ENCODE measurements around the gene ASB6.
"Not testable (repeated sequence)": the region's sequence is repeated elsewhere in the genome, so short reads cannot be mapped to it uniquely, and the experiment has no call there.

ASB6 gene

DNA sequence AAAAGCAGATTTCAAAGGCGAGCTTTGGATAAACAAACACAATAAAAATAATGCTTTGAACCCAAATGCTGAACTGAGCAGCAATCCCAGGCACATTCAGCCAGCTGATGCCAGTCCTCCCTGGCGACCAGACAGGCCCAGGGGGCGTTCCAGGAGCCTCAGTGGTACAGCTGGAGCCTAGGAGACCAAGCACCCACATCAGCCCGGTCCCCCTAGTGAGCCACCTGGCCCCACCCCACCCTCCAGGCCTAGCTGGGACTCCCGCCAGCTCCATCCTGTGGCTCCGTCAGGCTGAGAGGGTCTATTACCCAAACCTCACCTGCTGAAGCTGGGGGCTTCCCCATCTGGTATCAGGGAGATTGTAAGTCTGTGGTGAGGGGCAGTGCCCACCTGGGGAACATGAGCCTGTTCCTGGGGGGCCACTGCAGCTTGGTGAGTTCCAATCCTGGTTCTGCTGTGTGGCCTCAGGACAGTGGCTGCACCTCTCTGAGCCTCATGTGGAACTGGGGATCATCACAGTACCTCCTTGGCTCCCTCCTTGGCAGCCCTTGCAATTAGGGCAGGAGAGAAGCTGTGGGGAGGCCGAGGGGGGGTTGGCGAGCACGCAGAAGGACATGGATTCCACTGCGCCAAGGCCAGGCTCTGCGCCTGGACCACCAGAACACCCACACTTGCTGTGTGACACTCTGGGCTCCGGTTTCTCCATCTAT lies 37.7 kb downstream of the ASB6 start:
- no peak for DNase-seq

DNA sequence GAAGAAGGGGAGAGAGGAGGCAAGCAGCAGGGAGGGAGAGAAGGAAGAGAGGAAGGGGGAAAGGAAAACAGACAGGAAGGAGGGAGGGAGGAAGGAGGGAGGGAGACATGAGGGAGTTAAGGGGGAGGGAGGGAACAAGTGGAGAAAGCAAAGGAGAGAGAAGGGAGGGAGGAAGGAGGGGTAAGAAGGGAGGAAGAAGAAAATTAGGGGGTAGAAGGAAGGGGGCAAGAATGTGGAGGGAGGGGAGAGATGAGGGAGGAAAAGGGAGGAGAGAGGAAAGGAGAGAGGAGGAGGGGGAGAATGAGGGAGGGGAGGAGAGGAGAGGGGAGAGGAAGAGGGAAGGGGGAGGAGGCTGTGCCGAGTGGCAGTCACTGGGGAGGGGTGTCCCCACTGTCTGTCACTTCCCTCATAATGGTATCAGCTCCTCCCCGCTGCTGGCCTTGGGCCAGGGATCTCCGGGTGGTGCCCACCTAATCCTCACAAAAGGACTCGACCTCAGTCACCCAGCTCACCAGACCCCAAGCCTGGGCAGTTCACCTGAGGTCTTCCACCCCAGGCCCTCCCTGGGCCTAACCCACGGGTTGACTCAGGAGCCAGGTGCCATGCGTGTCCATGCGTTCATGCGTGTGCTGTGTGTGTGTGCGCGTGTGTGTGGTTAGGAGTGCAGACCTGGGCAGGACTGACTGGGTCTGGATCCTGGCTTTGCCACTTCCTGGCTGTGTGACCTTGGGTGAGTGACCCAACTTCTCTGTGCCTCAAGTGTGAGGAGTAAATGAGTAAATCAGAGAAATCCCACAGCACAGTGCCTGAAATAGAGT lies 39.1 kb downstream of the ASB6 start:
- no peak for DNase-seq

DNA sequence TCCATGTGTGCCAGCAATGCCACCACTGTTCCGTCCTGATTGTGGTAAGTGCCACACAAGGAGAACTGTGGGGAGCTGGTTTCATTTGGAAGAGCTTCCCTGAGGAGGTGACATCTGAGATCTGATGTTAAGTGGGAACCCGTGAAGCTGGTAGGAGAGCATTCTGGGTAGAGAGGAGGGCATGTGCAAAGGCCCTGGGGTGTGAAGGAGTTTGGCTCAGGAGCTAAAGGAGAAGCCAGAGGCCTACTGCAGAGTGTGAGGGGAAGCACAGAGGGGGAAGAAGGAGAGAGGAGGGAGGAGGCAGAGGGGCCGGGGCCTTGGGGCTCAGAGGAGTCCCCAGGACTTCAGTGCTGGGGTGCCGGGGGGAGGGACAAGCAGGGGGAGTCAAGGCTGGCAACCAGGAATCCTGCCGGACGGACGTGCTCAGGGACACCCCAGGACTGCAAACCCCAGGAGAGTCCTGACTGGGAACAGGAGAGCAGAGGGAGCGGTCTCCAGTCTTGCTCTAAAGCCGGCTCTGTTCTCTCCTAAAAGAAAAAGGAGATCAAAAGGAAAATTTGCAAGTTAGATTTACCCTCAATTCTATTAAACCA lies 40.8 kb downstream of the ASB6 start:
- no peak for DNase-seq

DNA sequence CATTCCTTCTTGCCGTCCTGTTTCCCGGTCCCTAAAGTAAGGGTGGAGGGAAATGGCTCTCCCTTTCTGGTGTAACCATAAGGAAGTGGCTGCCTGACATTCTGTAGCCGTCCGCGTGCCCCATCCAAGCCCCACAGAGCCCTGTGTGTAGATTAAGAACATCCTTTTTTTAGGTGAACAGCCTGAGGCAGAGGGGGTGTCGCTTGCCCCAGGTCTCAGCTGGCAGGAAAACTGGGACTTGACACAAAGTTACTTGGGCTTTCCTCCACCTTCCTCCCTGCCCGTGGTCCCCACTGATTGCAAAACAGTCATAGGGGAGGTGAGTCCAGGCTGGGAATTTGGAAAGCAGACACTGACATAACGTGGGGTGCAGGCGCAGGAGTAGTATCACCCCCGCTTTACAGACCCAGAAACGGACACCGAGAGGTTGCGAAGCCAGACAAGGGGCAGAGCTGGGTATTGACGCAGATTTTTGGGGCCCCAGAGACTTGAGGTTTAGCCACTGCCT lies 43.8 kb downstream of the ASB6 start:
- DNase-seq: no peak

DNA sequence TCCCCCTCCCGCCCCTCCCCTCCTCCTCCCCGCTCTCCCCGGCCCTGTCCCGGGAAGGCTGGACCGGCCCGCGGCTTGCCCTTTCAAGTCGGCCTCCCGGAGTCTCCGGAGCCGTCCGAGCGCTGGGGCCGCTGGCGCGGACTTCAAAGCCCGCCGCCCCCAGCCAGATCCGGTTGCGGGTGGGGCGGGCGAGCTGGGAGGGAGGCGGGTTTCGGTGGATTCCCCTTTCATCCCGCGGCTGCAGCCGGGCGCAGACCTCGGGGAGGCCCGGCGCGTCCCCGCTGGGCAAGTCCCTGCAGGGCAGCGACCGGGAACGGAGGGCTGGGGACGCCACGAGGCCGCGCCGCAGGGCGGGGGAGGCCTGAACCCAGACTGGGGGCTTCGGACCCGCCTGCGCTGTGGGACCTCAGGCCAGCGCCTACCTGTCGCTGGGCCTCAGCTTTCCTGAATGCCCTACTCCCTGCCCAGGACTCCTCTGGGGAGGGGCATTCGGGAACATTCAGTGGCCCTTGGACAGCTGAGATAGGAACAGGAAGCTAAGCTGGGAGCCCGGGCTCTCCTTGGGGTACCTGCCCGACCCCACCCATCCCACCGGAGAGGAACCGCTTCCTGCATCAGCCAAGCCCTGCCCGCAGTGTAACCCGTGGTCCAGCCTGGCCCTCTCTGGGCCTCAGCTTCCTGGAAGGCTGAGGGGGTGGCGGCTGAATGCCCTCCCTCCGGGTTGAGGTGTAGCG lies 44.4 kb downstream of the ASB6 start:
- no peak for DNase-seq

DNA sequence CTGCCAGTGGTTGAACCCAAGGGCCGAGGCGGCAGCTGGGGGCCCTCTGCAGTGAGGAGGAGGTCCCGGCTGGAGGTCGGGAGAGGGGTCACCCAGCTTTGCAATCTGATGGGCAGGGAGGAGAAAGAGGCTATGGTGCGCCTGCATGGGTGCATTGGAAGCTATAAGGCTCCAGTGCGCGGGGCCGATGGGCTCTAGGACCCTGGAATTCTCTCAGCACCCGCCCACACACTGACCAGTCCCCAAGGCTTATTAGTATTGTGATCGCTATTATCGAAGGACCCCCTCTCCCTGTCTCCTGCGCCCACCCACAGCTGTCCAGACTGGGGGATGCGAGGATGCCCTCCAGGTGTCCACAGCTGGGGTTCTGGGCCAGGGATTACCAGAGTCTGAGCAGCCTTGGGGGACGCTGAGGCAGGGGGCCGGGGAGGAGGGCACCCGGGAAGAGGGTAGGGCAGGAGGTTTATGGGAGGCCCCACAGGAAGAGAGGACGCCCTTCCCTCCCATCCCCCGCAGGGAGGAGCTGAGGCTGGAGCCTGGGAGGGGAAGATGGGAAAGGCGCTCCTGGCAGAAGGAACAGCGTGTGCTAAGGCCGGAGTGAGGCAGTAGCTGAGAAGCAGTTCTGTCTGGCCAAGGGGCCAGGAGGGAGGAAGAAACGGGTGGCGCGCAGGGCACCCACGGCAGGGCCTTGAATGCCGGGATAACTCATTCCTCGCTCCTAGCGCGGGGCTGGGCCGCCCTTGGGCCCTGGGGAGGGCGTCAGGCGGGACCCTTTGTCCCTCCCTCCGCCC lies 45.2 kb downstream of the ASB6 start:
- no peak for DNase-seq

DNA sequence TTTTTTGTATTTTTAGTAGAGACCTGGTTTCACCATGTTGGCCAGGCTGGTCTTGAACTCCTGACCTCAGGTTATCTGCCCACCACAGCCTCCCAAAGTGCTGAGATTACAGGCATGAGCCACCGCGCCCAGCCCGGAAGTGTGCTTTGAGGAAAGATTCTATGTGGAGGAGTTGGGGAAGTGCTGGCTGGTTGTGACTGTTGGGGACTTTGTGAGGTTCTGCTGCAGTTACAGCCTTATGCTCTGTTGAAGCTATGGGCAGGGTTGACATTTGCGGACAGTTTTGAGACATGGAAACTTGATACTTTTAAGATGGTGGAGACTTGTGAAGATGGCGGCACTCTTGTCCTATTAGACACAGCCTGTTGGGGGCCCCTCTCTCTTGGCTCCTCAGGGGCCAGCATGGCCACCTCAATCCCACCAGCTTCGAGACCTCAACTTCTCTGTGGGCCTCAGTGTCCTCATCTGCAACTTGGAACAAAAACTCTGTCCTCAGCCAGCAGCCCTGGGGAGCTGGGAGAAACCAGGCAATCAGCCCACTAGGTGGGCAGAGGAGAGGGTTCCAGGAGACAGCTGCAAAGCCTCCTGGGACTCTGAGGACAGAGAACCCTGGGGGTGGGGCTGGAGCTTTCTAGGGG lies 45.9 kb downstream of the ASB6 start:
- DNase-seq: no peak

DNA sequence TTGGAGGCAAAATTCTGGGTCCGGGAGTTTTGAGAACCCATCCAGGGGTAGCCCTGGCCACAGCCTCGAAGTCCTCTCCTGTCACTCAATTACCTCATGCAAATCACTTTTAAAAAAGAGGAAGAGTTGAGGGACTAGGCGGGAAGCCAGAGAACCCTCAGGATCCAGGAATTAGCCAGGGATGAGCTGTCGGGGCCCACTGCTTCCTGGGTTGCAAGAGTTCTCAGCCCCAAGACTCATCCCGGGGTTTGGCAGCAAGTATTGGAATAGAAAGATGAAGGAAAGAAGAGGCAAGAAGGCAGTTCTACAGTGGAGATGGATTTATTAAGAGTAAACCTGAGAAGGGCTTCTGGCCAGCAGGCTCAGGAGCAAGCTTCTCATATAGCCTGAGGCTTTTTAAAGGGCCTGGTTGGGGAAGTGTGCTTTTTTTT lies 46.6 kb downstream of the ASB6 start:
- DNase-seq: no peak

DNA sequence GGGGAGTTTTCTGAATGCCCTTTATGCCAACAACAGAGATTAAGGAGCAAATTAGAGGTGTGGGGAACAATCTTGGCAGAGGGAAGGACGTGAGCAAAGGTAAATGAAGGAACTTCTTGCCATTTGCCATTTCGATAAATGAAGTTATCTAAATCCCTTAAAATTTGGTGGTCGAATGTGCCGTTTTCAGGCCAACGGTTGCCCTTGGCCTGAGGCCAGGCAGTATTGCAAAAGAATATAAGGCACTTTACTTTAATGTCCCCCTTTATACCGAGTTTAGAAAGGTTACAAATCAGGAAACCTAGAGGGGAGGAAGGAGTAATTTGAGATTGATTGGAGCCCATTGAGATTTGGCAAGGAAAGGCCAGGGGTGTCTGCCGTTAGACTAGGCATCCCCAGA lies 47.3 kb downstream of the ASB6 start:
- DNase-seq: no peak

DNA sequence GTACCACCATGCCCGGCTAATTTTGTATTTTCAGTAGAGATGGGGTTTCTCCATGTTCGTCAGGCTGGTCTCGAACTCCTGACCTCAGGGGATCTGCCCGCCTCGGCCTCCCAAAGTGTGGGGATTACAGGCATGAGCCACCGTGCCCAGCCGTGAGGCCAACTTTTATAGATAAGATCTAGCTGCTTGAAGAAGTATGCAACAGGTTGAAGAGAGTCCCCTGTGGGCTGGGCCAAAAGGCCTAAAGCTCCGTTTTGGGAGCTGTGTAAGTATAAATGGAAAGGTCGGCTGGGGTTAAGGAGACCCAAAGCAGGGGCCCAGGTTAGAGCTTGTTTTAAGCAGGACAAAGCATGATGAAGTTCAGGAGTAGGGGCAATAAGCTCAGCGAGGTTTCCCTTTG lies 49.2 kb downstream of the ASB6 start:
- not testable (repeated sequence) for DNase-seq

DNA sequence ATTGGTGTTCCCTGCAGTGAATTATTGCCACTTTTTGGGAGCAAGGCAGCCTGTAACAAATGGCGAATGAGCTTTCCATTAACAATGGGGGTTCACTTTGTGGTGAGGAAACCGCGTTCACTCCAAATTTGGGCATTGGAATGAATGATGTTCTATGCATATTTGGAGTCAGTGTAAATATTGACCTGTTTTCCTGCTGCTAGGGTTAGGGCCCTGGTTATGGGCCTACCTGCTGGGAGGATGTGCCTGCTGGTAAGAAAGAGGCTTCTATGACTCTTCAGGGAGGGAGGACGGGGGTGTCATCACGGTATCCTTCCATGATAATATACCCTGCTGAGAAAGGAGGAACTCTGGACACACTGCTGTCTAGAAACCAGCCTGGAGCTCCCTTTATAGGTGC lies 50.0 kb downstream of the ASB6 start:
- DNase-seq: no peak

DNA sequence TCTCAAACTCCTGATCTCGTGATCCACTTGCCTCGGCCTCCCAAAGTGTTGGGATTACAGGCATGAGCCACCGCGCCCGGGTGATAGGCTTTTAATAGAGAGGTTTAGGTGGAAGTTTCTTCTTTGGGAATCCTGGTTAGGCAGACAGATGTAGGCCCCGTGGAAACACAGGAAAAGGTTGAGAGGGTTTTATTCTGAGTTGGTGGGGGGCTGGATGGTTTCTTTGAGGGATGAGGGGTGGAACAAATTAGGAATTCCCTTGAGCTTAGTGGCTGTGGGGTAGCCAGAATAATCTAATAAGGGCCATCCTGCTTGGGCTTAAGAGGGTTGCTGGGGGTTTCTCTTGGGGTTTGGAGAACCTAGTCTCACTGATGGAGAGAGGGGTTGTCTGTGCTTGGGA lies 51.5 kb downstream of the ASB6 start:
- DNase-seq: no peak

DNA sequence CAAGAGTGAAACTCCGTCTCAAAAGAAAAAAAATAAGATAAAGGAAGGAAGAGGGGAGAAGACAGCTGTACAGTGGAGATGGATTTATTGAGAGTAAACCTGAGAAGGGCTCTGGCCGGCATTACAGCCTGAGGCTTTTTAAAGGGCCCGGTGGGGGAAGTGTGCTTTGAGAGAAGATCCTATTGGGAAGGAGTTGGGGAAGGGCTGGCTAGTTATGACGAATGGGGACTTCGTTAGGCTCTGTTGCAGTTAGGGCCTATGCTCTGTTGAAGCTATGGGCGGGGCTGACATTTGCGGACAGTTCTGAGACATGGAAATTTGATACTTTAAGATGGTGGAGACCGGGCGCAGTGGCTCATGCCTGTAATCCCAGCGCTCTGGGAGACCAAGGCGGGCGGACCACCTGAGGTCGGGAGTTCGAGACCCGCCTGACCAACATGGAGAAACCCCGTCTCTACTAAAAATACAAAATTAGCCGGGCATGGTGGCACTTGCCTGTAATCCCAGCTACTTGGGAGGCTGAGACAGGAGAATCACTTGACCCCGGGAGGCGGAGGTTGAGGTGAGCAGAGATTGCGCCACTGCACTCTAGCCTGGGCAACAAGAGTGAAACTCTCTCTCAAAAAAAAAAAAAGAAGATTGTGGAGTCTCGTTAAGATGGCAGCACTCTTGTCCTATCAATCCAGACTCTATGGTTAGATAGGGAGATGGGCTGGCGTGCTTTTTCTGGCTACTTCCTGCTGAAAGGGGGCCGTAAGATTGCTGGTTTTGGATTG lies 54.3 kb downstream of the ASB6 start:
- no peak for DNase-seq

DNA sequence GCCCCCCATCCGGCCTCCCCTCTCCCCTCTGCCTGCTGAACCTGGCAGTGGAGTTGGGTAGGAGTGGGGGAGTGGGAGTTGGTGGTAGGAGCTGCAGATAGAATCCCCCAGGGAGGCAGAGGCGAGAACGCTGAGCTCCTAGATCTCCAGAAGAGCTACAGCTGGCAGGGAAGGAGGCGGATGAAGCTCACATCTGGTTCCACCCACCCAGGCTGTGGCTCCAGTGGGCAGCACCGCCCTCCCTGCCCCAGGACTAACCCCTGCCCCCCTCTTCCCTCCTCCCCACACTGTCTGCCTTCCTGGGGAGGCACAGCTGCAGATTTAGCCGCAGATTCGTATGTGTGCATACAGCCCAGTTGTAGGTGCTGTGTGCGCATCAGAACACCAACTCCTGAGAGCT lies 55.3 kb downstream of the ASB6 start:
- no peak for DNase-seq

DNA sequence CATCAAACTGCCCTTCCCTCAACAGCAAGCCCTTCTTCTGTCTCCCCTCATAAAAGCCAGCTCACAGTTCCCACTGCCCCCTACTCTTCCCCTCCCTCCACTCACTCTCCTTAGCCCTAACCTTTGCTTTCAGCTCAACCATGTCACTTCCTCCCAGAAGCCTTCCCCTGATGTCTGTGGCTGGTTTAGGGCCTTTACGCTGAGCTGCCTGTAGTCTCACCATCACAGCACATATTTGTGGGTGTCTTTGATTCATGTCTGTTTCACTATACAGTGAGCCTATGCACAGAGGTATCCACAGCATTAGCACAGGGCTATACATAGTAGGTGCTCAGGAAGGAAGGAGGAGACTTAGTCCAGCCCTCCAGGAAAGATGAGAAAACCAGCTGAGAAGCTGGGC lies 55.7 kb downstream of the ASB6 start:
- DNase-seq: no peak

DNA sequence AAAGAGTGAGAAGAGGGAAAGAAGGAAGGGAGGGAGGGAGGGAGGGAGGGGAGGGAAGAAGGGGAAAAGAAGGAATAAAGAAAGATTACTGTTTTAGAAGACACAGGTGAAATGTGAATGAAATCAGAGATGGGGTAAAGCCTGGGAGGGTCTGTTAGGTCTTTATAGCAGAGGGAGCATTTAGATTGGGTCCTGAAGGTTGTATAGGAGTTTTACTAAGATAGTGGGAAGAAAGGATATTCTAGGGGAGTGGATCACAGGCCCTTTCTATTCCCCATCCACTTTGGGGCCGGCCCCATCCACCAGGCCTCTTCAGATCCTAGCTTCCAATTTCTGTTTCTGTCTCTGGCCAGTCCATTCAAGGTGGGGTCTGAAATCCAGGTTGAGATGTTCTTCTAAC lies 56.6 kb downstream of the ASB6 start:
- no peak for DNase-seq
